ENCODE results near the gene CORO2B. TPM values are rescaled to one million over a fixed set of nuclear protein-coding genes. Genes with fewer than 3 reads are reported as not detected.

The CORO2B gene
- total RNA-seq, 1 experiment from 2014 or later, result 0.59 TPM

DNA sequence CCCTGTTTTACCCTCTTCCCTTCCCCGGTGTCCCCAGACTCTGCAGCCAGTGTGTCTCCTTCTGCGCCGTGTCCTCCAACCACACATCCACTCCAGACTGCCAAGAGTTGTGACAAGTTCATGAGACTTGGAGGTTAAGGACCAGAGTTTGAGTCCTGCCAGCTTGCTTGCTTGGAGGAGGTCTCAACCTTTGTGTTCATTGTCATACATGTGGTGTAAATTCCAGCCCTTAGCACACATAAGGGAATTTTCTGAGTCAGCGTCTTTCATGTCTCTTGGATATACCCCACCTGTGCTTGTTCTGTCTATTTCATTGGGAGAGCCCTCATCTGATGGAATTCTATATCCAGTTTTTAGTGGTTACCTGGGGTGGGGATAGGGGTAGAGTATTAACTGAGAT lies 13.3 kb downstream of the CORO2B start:
- no peaks in the 10 kb centered on the region for H4K20me1 ChIP-seq (ENCODE audit: insufficient read depth)
- H3K4me3 ChIP-seq, result no peak overlapping the region
- no peaks in the 10 kb centered on the region for H3K36me3 ChIP-seq (ENCODE audit: low read depth)
- POLR2A ChIA-PET (ENCODE audit: unreplicated experiment), result interaction anchor here (0.5 kb wide), 1 partner anchor 161 kb away, joined by 6 read pairs; no protein-coding TSS in a partner anchor
- no peaks in the 10 kb centered on the region for H3K9me2 ChIP-seq (ENCODE audit: insufficient read depth)
- no peaks in the 10 kb centered on the region for H3K27me3 ChIP-seq (ENCODE audit: insufficient read depth, low read depth)
- intact Hi-C loops (cut with micrococcal nuclease; ENCODE audit: unreplicated experiment), result no loop called here
- no peaks in the 10 kb centered on the region for H3K79me2 ChIP-seq (ENCODE audit: low read depth)
- DNase-seq, result no peak
- H3K9me3 ChIP-seq (ENCODE audit: insufficient read depth, low read depth), result no peaks in the 10 kb centered on the region
- 0 out of 2 replicates have a peak, but pooled peaks cover 5% of the 10 kb centered on the region for H3K4me1 ChIP-seq (replicated peaks; ENCODE audit: insufficient read depth)
- H3F3A ChIP-seq (ENCODE audit: insufficient read depth, low read depth), result no peaks in the 10 kb centered on the region
- H2AFZ ChIP-seq, result no peak overlapping the region
- CTCF ChIA-PET, result no interaction called here
- TF ChIP-seq EZH2 (IDR thresholded peaks at IDR 0.05; ENCODE audit: low read depth), result no peak
- TF ChIP-seq, protein P1, sequence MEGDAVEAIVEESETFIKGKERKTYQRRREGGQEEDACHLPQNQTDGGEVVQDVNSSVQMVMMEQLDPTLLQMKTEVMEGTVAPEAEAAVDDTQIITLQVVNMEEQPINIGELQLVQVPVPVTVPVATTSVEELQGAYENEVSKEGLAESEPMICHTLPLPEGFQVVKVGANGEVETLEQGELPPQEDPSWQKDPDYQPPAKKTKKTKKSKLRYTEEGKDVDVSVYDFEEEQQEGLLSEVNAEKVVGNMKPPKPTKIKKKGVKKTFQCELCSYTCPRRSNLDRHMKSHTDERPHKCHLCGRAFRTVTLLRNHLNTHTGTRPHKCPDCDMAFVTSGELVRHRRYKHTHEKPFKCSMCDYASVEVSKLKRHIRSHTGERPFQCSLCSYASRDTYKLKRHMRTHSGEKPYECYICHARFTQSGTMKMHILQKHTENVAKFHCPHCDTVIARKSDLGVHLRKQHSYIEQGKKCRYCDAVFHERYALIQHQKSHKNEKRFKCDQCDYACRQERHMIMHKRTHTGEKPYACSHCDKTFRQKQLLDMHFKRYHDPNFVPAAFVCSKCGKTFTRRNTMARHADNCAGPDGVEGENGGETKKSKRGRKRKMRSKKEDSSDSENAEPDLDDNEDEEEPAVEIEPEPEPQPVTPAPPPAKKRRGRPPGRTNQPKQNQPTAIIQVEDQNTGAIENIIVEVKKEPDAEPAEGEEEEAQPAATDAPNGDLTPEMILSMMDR (conservative IDR thresholded peaks at IDR 0.05), result no peak
- H3K4me2 ChIP-seq, result no peak overlapping the region
- no TSS peak for BruUV-seq (replicated peaks)
- H3K27ac ChIP-seq, result no peak overlapping the region

GRCh38 chr15:68592544-68592943 lies 13.8 kb downstream of the CORO2B start:
- Histone ChIP-seq H3K27me3 (ENCODE audit: insufficient read depth, low read depth) (no peaks in the 10 kb centered on the region), H3K36me3 (ENCODE audit: low read depth) (no peaks in the 10 kb centered on the region), H3K9me3 (ENCODE audit: insufficient read depth, low read depth) (no peaks in the 10 kb centered on the region), H3K4me1 (replicated peaks; ENCODE audit: insufficient read depth) (0 out of 2 replicates have a peak, but pooled peaks cover 5% of the 10 kb centered on the region), H4K20me1 (ENCODE audit: insufficient read depth) (no peaks in the 10 kb centered on the region), H3K4me2 (no peak overlapping the region), H3K27ac (no peak overlapping the region), H3K9me2 (ENCODE audit: insufficient read depth) (no peaks in the 10 kb centered on the region), H2AFZ (no peak overlapping the region), H3K4me3 (no peak overlapping the region), H3K79me2 (ENCODE audit: low read depth) (no peaks in the 10 kb centered on the region), H3F3A (ENCODE audit: insufficient read depth, low read depth) (no peaks in the 10 kb centered on the region)
- no peak for TF ChIP-seq EZH2 (IDR thresholded peaks at IDR 0.05; ENCODE audit: low read depth)
- TF ChIP-seq, protein P1 (conservative IDR thresholded peaks at IDR 0.05), result no peak
- intact Hi-C loops (cut with micrococcal nuclease; ENCODE audit: unreplicated experiment), result no loop called here
- POLR2A ChIA-PET (ENCODE audit: unreplicated experiment), result interaction anchor here (0.5 kb wide), 1 partner anchor 160 kb away, joined by 6 read pairs; no protein-coding TSS in a partner anchor
- DNase-seq, result no peak
- no TSS peak for BruUV-seq (replicated peaks)
- CTCF ChIA-PET, result no interaction called here

DNA sequence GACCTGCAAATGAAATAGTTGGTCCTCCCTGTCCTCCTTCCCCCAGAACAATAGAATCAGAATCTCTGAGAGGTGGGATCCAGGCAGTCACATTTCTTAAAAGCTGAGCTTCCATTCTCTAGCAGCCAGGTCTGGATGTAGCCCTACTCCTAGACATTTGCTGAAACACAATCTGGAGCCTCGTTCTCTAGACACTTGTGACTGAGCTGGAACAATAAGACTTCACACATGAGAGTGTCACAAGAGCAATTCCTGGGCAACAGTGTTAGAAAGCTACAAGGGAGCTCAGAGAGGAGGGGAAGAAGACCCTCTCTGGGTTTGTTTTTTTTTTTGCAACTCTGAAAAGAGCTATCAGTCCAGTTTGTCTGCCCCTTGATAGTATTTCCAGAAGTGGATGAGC lies 14.5 kb downstream of the CORO2B start:
- intact Hi-C loops (cut with micrococcal nuclease; ENCODE audit: unreplicated experiment), result no loop called here
- H2AFZ ChIP-seq, result no peak overlapping the region

More for the DNA sequence above, 14.5 kb downstream of the CORO2B start:
- Histone ChIP-seq H3K79me2 (ENCODE audit: low read depth) (no peaks in the 10 kb centered on the region), H3K9me3 (ENCODE audit: insufficient read depth, low read depth) (no peaks in the 10 kb centered on the region), H3K27me3 (ENCODE audit: insufficient read depth, low read depth) (no peaks in the 10 kb centered on the region), H3F3A (ENCODE audit: insufficient read depth, low read depth) (no peaks in the 10 kb centered on the region), H3K9me2 (ENCODE audit: insufficient read depth) (no peaks in the 10 kb centered on the region), H3K27ac (no peak overlapping the region), H3K4me2 (no peak overlapping the region), H3K4me3 (no peak overlapping the region), H3K36me3 (ENCODE audit: low read depth) (no peaks in the 10 kb centered on the region), H4K20me1 (ENCODE audit: insufficient read depth) (no peaks in the 10 kb centered on the region), H3K4me1 (replicated peaks; ENCODE audit: insufficient read depth) (0 out of 2 replicates have a peak, but pooled peaks cover 5% of the 10 kb centered on the region)
- BruUV-seq (replicated peaks), result no TSS peak
- ChIA-PET POLR2A (ENCODE audit: unreplicated experiment) (no interaction called here), CTCF (no interaction called here)
- no peak for TF ChIP-seq EZH2 (IDR thresholded peaks at IDR 0.05; ENCODE audit: low read depth)
- no peak for DNase-seq

Measured in PC-9 (cell line).